Prostate gland (tissue), 2 donors: Measurements from ENCODE around the gene CORO1C.

ENCODE experiments used
- POLR2A ChIP-seq: fragments of 450-650 bp; IDR thresholded peaks from one replicate; pipeline ENCODE4 v1.6.1; 2016; ENCODE audit warnings: antibody characterized with exemption, mild to moderate bottlenecking
- POLR2AphosphoS5 ChIP-seq: sonication (generic); formaldehyde crosslinking; IDR thresholded peaks from one replicate; pipeline ENCODE4 v1.6.1; 2017; ENCODE audit warnings: antibody characterized with exemption
- TF ChIP-seq, protein P1 (sequence below), 4 experiments: fragments of 200-600 bp in 2 of 4; fragments of 450-650 bp in 2 of 4; sonication (generic) in 2 of 4; IDR thresholded peaks; 1 replicate in 3 of 4; 2 replicates in 1 of 4; pipeline ENCODE4 v1.5.1; 2016 to 2019; ENCODE audit warnings: antibody characterized with exemption in 4 of 4, mild to moderate bottlenecking in 2 of 4, moderate library complexity in 2 of 4

GRCh38 chr12:108757856-108758255 is 26.5 kb upstream of the CORO1C start:
- TF ChIP-seq, protein P1, sequence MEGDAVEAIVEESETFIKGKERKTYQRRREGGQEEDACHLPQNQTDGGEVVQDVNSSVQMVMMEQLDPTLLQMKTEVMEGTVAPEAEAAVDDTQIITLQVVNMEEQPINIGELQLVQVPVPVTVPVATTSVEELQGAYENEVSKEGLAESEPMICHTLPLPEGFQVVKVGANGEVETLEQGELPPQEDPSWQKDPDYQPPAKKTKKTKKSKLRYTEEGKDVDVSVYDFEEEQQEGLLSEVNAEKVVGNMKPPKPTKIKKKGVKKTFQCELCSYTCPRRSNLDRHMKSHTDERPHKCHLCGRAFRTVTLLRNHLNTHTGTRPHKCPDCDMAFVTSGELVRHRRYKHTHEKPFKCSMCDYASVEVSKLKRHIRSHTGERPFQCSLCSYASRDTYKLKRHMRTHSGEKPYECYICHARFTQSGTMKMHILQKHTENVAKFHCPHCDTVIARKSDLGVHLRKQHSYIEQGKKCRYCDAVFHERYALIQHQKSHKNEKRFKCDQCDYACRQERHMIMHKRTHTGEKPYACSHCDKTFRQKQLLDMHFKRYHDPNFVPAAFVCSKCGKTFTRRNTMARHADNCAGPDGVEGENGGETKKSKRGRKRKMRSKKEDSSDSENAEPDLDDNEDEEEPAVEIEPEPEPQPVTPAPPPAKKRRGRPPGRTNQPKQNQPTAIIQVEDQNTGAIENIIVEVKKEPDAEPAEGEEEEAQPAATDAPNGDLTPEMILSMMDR (IDR thresholded peaks at IDR 0.05): no peak
- no peak for TF ChIP-seq POLR2AphosphoS5
- TF ChIP-seq POLR2A: no peak
